Measurements from ENCODE around the gene MTHFD1.

MTHFD1 gene

GRCh38 chr14:64468451-64468850, 80.3 kb downstream of the MTHFD1 start:
- DNase-seq (ENCODE audit: extremely low read depth, low read depth), result no peak
- TF ChIP-seq, protein P1, sequence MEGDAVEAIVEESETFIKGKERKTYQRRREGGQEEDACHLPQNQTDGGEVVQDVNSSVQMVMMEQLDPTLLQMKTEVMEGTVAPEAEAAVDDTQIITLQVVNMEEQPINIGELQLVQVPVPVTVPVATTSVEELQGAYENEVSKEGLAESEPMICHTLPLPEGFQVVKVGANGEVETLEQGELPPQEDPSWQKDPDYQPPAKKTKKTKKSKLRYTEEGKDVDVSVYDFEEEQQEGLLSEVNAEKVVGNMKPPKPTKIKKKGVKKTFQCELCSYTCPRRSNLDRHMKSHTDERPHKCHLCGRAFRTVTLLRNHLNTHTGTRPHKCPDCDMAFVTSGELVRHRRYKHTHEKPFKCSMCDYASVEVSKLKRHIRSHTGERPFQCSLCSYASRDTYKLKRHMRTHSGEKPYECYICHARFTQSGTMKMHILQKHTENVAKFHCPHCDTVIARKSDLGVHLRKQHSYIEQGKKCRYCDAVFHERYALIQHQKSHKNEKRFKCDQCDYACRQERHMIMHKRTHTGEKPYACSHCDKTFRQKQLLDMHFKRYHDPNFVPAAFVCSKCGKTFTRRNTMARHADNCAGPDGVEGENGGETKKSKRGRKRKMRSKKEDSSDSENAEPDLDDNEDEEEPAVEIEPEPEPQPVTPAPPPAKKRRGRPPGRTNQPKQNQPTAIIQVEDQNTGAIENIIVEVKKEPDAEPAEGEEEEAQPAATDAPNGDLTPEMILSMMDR (IDR thresholded peaks at IDR 0.05; ENCODE audit: low read depth, low read length, missing control alignments), result no peak

DNA sequence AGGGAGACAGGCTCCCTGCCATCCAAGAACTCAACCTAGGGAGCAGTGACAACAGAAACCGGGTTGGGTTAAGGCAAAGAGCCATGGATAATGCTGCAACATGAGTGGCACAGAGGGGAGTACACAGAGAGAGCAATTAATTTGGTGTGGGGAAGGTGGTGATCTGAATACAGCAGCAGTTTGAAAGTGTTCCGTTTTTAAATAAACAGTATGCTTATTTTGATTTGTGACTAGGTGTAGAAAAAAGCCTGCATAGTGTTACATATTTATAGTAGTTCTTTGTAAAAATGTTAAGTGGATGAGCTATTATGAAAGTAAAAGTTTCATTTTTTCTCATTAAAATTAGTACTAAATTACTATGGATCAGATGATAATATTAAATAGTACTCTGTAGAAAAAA, 85.9 kb downstream of the MTHFD1 start:
- H3K4me3 ChIP-seq (replicated peaks; ENCODE audit: low read depth, low read length), result no peak overlapping the region
- no peak for DNase-seq (ENCODE audit: extremely low read depth, low read depth)
- TF ChIP-seq, protein P1 (IDR thresholded peaks at IDR 0.05; ENCODE audit: low read depth, low read length, missing control alignments), result no peak

More at GRCh38 chr14:64468451-64468850, 80.3 kb downstream of the MTHFD1 start:
- H3K4me3 ChIP-seq (replicated peaks; ENCODE audit: low read depth, low read length), result no peak overlapping the region

GRCh38 chr14:64474698-64475097, 86.5 kb downstream of the MTHFD1 start:
- TF ChIP-seq, protein P1 (IDR thresholded peaks at IDR 0.05; ENCODE audit: low read depth, low read length, missing control alignments), result no peak
- no peak overlapping the region for H3K4me3 ChIP-seq (replicated peaks; ENCODE audit: low read depth, low read length)
- no peak for DNase-seq (ENCODE audit: extremely low read depth, low read depth)

DNA sequence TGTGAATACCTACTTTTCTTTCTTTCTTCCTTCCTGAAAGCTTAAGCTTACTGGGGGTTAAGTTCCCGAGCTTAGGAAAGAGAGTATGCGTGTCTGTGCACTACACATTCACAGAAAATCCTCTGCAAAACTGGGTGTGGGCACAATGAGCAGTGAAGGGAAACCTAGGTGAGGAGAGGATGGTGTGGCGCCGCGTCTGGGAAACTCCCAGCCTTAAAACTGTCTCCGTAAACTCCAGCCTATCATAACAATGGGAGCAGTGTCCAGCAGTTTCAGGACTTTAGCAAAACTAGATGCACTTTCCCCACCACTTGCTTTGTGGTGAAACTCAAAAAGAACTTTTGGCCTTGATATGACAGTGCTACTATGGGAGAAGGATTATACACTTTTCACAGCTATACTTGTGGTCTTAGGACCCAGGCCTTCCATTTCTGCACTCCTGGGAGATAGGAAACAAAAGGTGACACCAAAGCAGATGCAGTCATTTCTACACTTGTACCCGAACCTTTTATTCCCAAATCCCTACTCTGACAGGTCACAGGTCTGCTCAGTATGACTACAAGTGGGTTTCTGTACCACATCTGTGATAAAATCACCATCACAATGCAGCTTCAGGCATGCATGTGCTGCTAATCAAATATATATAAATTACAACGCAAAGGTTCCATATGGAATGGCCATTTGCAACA, 87.6 kb downstream of the MTHFD1 start:
- no peak for DNase-seq (ENCODE audit: extremely low read depth, low read depth)
- TF ChIP-seq, protein P1 (IDR thresholded peaks at IDR 0.05; ENCODE audit: low read depth, low read length, missing control alignments), result no peak

DNA sequence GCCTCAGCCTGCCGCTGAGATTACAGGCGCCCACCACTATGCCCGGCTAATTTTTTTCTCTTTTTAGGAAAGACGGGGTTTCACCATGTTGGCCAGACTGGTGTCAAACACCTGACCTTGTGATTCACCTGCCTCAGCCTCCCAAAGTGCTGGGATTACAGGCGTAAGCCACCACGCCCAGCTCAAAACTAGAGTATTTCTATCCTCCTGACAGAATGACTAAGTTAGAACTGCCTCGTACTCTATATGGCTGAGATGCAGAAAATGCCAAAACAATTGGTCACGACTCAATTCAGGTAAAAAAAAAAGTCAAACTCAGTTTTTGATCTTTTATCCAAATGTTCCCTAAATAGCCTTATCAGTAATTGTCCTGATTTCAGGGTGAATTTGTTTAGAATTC, 88.3 kb downstream of the MTHFD1 start:
- H3K4me3 ChIP-seq (replicated peaks; ENCODE audit: low read depth, low read length), result no peak overlapping the region
- DNase-seq (ENCODE audit: extremely low read depth, low read depth), result no peak
- TF ChIP-seq, protein P1 (IDR thresholded peaks at IDR 0.05; ENCODE audit: low read depth, low read length, missing control alignments), result no peak

More for the DNA sequence above, 87.6 kb downstream of the MTHFD1 start:
- H3K4me3 ChIP-seq (replicated peaks; ENCODE audit: low read depth, low read length), result no peak overlapping the region

GRCh38 chr14:64478634-64479250, 90.6 kb downstream of the MTHFD1 start:
- TF ChIP-seq, protein P1 (IDR thresholded peaks at IDR 0.05; ENCODE audit: low read depth, low read length, missing control alignments), result no peak
- DNase-seq (ENCODE audit: extremely low read depth, low read depth), result no peak
- H3K4me3 ChIP-seq (replicated peaks; ENCODE audit: low read depth, low read length), result no peak overlapping the region

All from HFF-Myc (cell line).